Fibroblast of skin of right quadriceps (primary cell): ENCODE results near the gene ARSB.
A peak's percentile ranks its signal among the peaks of the same experiment; 100 is the strongest.

Experiments
- DNase-seq: peaks from one replicate; pipeline ENCODE4 v3.0.0-alpha.2; 2013

The ARSB gene

GRCh38 chr5:78829811-78830527 lies 155.1 kb downstream of the ARSB start:
- no peak for DNase-seq

GRCh38 chr5:78827725-78828124 lies 157.4 kb downstream of the ARSB start:
- DNase-seq = no peak

GRCh38 chr5:78824831-78825281 lies 160.3 kb downstream of the ARSB start:
- peak; percentile 49 for DNase-seq

GRCh38 chr5:78823196-78823595 lies 161.9 kb downstream of the ARSB start:
- no peak for DNase-seq

GRCh38 chr5:78821536-78822021 lies 163.5 kb downstream of the ARSB start:
- DNase-seq = no peak

GRCh38 chr5:78819707-78820106 lies 165.4 kb downstream of the ARSB start:
- no peak for DNase-seq

- DNase-seq = no peak
These were observed 165.9 kb downstream of the ARSB start for GRCh38 chr5:78819166-78819565.

GRCh38 chr5:78816143-78816765 lies 168.9 kb downstream of the ARSB start:
- DNase-seq = peak; percentile 24

GRCh38 chr5:78813906-78814530 lies 171.1 kb downstream of the ARSB start:
- peak; percentile 77 for DNase-seq

- DNase-seq = no peak
These were observed 171.8 kb downstream of the ARSB start for GRCh38 chr5:78813286-78813685.

- no peak for DNase-seq
These were observed 173.2 kb downstream of the ARSB start for GRCh38 chr5:78811866-78812265.

- peak; percentile 71 for DNase-seq
These were observed 173.8 kb downstream of the ARSB start for GRCh38 chr5:78811121-78811817.

GRCh38 chr5:78810098-78810920 lies 174.8 kb downstream of the ARSB start:
- no peak for DNase-seq

GRCh38 chr5:78809444-78809843 lies 175.7 kb downstream of the ARSB start:
- DNase-seq = no peak

GRCh38 chr5:78808818-78809217 lies 176.3 kb downstream of the ARSB start:
- no peak for DNase-seq

- no peak for DNase-seq
These were observed 176.7 kb downstream of the ARSB start for GRCh38 chr5:78808380-78808779.

GRCh38 chr5:78806544-78806943 lies 178.6 kb downstream of the ARSB start:
- DNase-seq = peak; percentile 95

- no peak for DNase-seq
These were observed 179.5 kb downstream of the ARSB start for GRCh38 chr5:78805474-78806124.

GRCh38 chr5:78804995-78805394 lies 180.1 kb downstream of the ARSB start:
- DNase-seq = no peak

- DNase-seq = no peak
These were observed 181.2 kb downstream of the ARSB start for GRCh38 chr5:78803941-78804340.

- DNase-seq = no peak
These were observed 181.8 kb downstream of the ARSB start for GRCh38 chr5:78803353-78803752.

- no peak for DNase-seq
These were observed 183.7 kb downstream of the ARSB start for GRCh38 chr5:78801413-78801812.
